OCI-LY1 (cell line): ENCODE data around the gene NLK.

ENCODE experiments used
- H2AFZ ChIP-seq: fragments of 200-600 bp; sonication (generic), shearing (Covaris generic); 2 replicates; pipeline ENCODE4 v1.6.0; 2014; ENCODE audit warnings: antibody characterized with exemption, mild to moderate bottlenecking, low read length
- H3F3A ChIP-seq: fragments of 200-600 bp; sonication (generic), shearing (Covaris generic); 2 replicates; pipeline ENCODE4 v1.6.0; 2014; ENCODE audit warnings: mild to moderate bottlenecking, antibody characterized with exemption, low read length, moderate library complexity; ENCODE audit not compliant: insufficient read depth
- H3K27ac ChIP-seq: fragments of 200-600 bp; sonication (generic); 2 replicates; pipeline ENCODE4 v1.5.1; 2014; ENCODE audit warnings: low read length, mixed run types, mild to moderate bottlenecking, low read depth; ENCODE audit not compliant: poor library complexity, severe bottlenecking
- H3K27me3 ChIP-seq: fragments of 200-600 bp; sonication (generic); 2 replicates; pipeline ENCODE4 v1.6.0; 2014; ENCODE audit warnings: antibody characterized with exemption, mild to moderate bottlenecking, low read length, moderate library complexity; ENCODE audit not compliant: insufficient read depth
- H3K36me3 ChIP-seq: fragments of 200-600 bp; sonication (generic); 2 replicates; pipeline ENCODE4 v1.6.1; 2014; ENCODE audit warnings: mild to moderate bottlenecking, antibody characterized with exemption, low read length, moderate library complexity, mixed read lengths; ENCODE audit not compliant: insufficient read depth
- H3K4me1 ChIP-seq: fragments of 200-600 bp; sonication (generic); 2 replicates; pipeline ENCODE4 v1.5.1; 2014; ENCODE audit warnings: mild to moderate bottlenecking, low read length, moderate library complexity; ENCODE audit not compliant: insufficient read depth, severe bottlenecking
- H3K4me2 ChIP-seq: fragments of 200-600 bp; sonication (generic), shearing (Covaris generic); 2 replicates; pipeline ENCODE4 v1.6.1; 2014; ENCODE audit warnings: low read length
- H3K4me3 ChIP-seq: fragments of 200-600 bp; sonication (generic); 2 replicates; pipeline ENCODE4 v1.5.1; 2014; ENCODE audit warnings: low read length, low read depth, mild to moderate bottlenecking, mixed read lengths; ENCODE audit not compliant: poor library complexity, severe bottlenecking
- H3K79me2 ChIP-seq: fragments of 200-600 bp; shearing (Covaris generic); 2 replicates; pipeline ENCODE4 v1.6.1; 2016; ENCODE audit warnings: mixed run types, low read length, mixed read lengths; ENCODE audit not compliant: insufficient read depth
- H3K9ac ChIP-seq: fragments of 200-600 bp; sonication (generic), shearing (Covaris generic); 2 replicates; pipeline ENCODE4 v1.6.1; 2014; ENCODE audit warnings: mild to moderate bottlenecking, low read length, mixed read lengths
- H3K9me2 ChIP-seq: fragments of 200-600 bp; sonication (generic), shearing (Covaris generic); 2 replicates; pipeline ENCODE4 v1.6.1; 2014; ENCODE audit warnings: low read depth, mild to moderate bottlenecking, low read length, mixed read lengths
- H3K9me3 ChIP-seq: fragments of 200-600 bp; shearing (Covaris generic); 2 replicates; pipeline ENCODE4 v1.6.1; 2014; ENCODE audit warnings: low read length, mixed read lengths
- H4K20me1 ChIP-seq: fragments of 200-600 bp; sonication (generic), shearing (Covaris generic); 2 replicates; pipeline ENCODE4 v1.6.0; 2016; ENCODE audit warnings: mild to moderate bottlenecking, low read length; ENCODE audit not compliant: insufficient read depth
- CTCF ChIP-seq: fragments of 200-600 bp; sonication (generic), shearing (Covaris generic); IDR thresholded peaks from 2 replicates; pipeline ENCODE4 v1.5.1; 2017; ENCODE audit warnings: mild to moderate bottlenecking, antibody characterized with exemption, low read length, moderate library complexity, mixed read lengths
- EZH2 ChIP-seq: fragments of 200-600 bp; sonication (generic), shearing (Covaris generic); IDR thresholded peaks from 2 replicates; pipeline ENCODE4 v1.8.0; 2017; ENCODE audit warnings: borderline replicate concordance, mixed run types, mild to moderate bottlenecking, antibody characterized with exemption, low read length, moderate library complexity, mixed read lengths

The NLK gene

GRCh38 chr17:28244446-28244845 is 202.0 kb downstream of the NLK start:
- Histone ChIP-seq H3K36me3 (no peaks in the 10 kb centered on the region), H2AFZ (no peak overlapping the region), H3K9me3 (no peaks in the 10 kb centered on the region), H3K4me2 (no peak overlapping the region), H3F3A (no peaks in the 10 kb centered on the region), H3K4me3 (no peak overlapping the region), H3K9ac (no peak overlapping the region), H3K27me3 (no peaks in the 10 kb centered on the region), H3K9me2 (no peaks in the 10 kb centered on the region), H3K27ac (no peak overlapping the region), H4K20me1 (no peaks in the 10 kb centered on the region), H3K79me2 (no peaks in the 10 kb centered on the region), H3K4me1 (no peaks in the 10 kb centered on the region)
- TF ChIP-seq EZH2 (no peak), CTCF (no peak)
